Measurements from ENCODE around the gene SNN. TPM values are rescaled to one million over a fixed set of nuclear protein-coding genes. Genes with fewer than 3 reads are reported as not detected.

The SNN gene
- total RNA-seq, 1 donor from 2014 or later, result 48.4 TPM

- DNase-seq (ENCODE audit: extremely low read depth, low read depth, low spot score), result no peak
These were observed 1.9 kb upstream of the SNN start for GRCh38 chr16:11666103-11667055.

DNA sequence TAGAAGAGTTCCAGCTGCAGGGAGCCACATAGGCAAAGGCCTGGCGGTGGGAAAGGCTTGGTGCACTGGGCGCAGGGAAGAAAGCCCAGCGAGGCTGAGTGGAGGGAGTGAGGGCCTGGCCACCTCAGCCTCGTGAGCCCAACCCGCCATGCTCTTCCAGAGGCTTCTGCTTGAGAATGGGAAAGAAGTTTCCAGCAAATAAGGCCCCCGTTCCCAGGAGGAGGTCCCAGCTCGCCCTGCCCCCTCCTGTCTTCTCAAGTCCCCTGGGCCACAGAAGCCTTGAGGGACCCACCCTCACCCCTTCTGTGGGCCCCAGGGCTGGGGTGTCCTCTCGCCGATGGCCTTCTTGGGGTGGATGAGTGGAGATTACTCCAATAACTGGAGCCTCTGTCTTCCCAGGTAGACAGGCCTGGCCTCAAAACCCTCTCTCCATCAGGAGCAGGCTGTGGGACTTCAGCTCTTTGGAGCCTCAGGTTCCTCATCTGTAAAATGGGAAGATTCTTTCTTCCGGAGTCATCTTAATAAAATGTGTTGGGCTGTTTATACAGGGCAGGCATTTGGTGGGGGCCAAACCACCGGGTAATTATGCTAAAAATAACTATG lies 933 bp upstream of the SNN start:
- no peak for DNase-seq (ENCODE audit: extremely low read depth, low read depth, low spot score)

DNA sequence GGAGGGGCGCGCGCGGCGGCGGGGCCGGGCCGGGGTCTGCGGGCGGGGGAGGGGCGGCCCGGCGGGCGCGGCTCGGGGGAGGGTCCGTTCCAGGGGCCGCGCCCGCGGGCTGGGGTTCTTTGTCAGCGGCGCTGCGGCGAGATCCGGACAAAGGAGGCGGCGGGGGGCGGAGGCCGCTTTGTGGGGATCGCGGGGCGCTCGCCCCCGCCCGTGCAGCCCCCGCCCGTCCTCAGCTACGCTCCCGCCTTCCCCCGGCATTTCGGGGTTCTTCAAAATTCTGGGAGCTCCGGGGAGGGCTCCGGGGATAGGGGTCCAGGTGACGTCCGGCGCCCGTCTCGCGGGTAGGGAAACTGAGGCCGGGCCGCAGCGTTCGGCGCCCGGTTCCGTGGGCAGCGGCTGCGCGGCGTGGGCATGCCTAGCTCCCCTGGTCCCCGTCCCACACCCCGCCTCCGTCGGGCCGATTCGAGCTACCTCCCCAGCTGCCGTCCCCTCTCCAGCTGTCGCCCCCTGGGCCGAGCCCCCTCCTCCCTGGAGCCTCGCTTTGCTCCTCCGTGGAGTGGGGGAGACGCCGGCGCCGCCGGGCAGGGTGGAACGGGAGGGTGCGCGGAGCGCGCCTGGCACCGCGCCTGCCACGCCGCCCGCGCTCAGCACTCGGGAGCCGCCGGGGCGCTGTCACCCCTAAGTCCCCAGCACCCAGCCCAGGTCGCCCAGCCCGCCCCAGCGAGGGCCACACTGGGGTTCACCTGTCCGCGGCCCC lies 546 bp downstream of the SNN start:
- DNase-seq (ENCODE audit: extremely low read depth, low read depth, low spot score), result no peak

DNA sequence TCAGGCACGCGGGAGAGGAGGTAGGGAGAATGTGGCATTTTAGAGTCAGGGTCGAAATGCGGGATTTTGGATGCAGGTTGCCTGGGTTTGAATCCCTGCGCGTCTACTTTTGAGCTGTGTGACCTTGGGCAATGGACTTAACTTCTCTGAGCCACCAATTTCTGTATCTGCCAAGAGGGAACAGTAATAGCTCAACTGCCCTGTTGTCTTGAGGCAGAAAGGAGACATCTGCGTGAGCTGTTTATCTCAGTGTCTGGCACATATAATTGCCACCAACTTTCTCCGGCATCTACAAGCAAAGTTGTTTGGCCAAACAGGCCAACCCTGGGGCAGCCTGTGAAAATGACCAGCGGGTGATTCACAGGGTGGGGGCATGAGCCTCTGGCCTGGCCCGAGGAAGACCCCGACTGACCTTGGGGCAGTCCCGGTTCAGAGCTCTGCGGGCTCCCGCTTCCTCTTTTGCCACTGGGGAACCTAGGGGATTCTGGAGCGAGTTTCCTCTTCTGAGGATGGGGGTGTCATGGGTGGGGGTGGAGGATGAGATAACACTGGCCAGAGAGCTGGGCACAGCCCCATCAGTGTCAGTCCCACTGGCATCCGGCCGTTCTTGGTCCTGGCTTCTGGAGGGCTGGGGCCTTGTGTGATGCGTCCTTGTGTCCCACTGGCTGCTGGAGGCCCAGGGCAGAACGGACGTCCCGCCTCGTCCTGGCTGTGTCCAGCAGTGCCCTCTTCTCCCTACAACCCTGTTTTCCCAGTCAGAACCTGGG lies 1.3 kb downstream of the SNN start:
- no peak for DNase-seq (ENCODE audit: extremely low read depth, low read depth, low spot score)

- no peak for DNase-seq (ENCODE audit: extremely low read depth, low read depth, low spot score)
These were observed 2.2 kb downstream of the SNN start for GRCh38 chr16:11670171-11671131.

- DNase-seq (ENCODE audit: extremely low read depth, low read depth, low spot score), result no peak
These were observed 3.0 kb downstream of the SNN start for GRCh38 chr16:11671271-11671670.

GRCh38 chr16:11671676-11672075 lies 3.4 kb downstream of the SNN start:
- no peak for DNase-seq (ENCODE audit: extremely low read depth, low read depth, low spot score)

DNA sequence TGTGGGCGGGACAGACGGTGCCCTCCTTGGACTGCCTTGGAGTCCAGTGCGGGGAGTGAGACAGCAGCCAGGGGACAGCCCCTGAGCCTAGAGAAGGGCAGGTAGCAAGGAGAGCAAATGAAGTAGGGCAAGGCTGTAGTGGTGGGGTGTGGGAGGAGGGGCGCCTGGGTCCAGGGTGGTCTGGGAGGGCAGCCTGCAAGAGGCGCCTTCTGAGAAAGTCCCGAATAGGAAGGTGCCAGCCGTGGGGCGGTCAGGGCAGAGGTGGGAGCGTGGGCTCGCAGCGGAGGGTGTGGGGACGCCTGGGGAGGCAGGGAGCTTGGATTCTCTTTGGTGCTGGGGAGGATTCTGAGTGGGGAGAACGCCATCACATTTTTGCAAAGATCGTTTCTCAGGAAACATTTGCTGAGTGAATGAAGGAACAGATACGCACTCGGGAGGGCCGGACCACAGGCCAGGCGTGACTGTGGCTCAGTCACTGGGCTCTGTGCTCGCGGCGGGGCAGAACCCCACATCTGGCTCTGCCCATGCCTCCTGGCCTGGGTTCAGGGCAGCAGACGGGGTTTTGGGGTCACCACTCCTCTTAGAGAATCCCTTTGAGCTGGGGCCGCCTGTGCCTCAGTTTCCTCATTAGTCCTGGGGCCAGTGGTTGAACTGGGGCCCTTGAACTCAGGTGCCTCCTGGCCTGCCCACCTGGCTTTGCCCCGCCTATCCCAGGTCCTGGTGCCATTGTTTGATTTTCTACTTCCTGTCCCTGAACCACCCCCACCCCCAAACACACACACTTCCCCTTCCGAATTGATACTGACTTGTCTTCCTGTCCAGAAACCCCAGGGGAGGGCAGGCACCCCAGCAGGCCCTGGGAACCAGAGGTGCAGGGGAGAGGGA lies 4.2 kb downstream of the SNN start:
- DNase-seq (ENCODE audit: extremely low read depth, low read depth, low spot score), result no peak

DNA sequence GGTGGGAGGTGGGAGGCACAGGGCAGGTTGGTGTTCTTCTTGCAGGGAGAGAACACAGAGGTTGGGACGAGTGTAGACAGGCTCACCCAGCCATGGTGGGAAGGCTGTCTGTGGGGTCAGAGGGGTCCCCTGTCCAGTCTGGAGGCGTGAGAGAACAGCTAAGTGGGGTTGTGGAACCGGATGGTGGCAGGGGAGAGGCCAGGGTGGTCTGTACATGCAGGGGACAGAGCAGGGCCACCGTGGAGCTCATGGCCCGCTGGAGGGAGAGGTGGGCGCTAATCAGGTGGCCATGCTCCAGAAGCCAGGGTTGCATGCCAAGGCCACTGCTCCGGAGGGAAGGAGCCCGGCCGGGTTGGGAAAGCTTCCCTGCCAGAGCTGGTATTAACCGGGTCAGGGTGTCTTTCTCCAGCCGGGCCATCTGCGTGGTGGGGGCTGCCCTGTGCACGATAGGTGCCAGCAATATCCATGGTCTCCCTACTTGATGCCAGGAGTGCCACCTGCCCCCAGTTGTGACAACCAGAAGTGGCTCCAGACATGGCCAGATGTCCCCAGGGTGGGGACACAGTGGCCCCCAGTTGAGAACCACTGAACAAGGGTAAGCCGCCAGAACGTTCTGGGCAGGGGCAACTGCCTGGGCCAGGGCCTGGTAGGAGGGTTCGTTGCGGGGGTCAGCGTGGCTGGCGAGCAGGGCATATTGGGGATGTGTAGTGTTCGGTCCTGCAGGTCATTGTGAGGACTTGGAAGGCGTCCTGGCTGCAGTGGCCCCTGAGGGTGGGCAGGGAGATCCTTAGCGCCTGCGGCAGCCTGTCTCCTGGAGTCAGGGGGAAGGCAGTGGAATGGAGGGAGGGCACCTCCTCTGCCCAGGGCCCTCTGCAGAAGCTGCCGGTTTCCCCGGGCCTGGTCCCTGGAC lies 5.1 kb downstream of the SNN start:
- no peak for DNase-seq (ENCODE audit: extremely low read depth, low read depth, low spot score)

GRCh38 chr16:11674001-11674817 lies 6.0 kb downstream of the SNN start:
- no peak for DNase-seq (ENCODE audit: extremely low read depth, low read depth, low spot score)

DNA sequence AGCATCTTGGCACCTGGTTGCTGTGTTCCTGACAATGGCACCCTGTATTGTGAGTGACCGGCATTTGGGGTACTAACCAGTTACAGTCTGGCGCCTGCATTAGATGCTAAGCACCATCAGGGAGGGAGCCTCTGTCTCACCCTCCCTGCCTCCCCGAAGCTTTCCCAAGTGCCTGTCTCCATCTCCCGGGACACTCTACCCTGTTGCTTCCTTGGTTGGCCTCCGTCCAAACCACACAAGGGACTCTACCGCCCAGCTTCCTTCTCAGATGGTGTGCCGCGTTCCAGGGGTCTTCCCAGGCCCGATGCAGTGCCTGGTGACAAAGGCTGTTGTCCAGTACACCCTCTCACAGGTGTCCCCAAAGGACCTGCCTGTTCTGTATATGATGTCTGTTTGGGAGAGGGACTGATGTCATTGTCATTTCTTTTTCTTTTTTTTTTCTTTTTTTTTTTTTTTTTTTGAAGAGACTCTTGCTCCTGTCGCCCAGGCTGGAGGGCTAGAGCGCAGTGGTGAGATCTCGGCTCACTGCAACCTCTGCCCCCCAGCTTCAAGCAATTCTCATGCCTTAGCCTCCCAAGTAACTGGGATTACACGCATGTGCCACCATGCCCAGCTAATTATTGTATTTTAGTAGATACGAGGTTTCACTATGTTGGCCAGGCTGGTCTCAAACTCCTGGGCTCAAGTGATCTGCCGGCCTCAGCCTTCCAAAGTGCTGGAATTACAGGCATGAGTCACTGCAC lies 6.7 kb downstream of the SNN start:
- DNase-seq (ENCODE audit: extremely low read depth, low read depth, low spot score), result no peak

GRCh38 chr16:11675561-11676511 lies 7.6 kb downstream of the SNN start:
- DNase-seq (ENCODE audit: extremely low read depth, low read depth, low spot score), result no peak

DNA sequence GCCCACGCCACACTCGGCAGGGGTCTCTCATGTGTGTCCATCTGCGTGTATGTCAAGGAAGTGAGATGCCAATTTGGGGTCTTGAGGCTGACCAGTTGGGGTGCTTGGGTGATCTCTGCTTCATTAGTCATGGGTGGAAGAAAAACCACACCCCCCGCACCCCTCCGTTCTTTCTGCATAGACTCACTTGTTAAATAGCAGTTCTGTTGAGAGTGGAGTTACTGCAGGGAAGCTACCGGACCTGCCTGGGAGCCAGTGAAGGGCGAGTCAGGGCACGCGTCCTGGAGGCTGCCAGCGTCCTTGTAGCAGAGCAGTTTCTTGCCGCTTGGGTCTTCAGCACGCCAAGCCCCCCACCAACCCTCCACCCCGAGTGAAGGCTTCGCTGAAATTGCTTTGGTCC lies 8.5 kb downstream of the SNN start:
- no peak for DNase-seq (ENCODE audit: extremely low read depth, low read depth, low spot score)

DNA sequence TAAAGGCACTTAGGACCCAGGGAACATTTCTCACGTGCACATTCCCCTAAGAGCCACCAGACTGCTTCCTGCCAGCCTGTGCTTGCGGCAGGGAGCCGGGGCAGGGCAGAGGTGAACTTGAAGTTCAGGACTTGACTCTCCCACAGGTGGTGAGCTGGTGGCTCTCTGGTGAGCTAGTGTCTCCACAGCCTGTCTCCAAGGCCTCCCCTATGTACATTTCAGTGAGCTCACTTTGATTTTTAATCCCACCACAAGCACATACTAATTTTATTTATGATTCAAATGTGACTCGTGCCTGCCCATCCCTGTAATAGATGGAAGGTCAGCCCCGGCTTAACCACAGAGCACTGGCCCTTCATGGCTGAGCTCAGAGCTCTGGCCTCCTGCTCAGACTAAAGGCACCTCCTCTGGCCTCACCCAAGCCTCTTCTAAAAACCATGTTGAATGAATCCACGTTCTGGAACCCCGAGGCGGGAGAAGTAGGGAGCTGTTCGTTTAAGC lies 9.2 kb downstream of the SNN start:
- no peak for DNase-seq (ENCODE audit: extremely low read depth, low read depth, low spot score)

Data from glomerular endothelial cell (primary cell).